ENCODE data around the gene ACAA2. TPM values are rescaled to one million over a fixed set of nuclear protein-coding genes. Genes with fewer than 3 reads are reported as not detected.

The ACAA2 gene
- total RNA-seq, 2 donors from 2014 or later: 42.8 to 44.8 TPM

DNA sequence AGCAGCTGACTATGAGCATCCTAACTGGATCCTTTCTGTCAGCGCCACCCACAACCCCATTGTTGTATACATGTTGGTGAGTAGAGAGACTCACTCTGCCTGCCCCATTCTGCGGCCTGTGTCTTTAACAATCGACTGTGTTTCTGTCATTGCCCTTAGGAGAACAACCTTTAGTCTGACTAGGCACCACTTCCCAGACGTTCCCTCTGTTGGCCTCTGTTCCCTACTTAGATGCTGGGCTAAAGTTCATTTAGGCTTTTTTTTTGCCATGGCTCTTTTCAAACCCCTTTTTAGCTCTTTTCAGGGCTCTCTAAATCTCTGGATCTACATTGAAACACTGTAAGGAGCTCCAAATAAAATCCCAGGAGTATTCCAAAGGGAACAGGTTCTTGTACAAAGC lies 20.5 kb upstream of the ACAA2 start:
- intact Hi-C loops (cut with DNase I): no loop called here
- peaks cover 17% of the 10 kb centered on the region for H3K4me1 ChIP-seq
- H3K36me3 ChIP-seq (replicated peaks in 1 of 2; ENCODE audit: insufficient read depth in 1 of 2, low read depth in 2 of 2): no peaks in the 10 kb centered on the region
- H3K27ac ChIP-seq: no peak overlapping the region
- 89 to 92% methylated on average over 4 of the region's 4 CpGs for WGBS, 2 donors
- no peaks in the 10 kb centered on the region for H3K27me3 ChIP-seq
- H3K9me3 ChIP-seq: no peaks in the 10 kb centered on the region
- H3K4me3 ChIP-seq: no peak overlapping the region
- TF ChIP-seq, protein P1, sequence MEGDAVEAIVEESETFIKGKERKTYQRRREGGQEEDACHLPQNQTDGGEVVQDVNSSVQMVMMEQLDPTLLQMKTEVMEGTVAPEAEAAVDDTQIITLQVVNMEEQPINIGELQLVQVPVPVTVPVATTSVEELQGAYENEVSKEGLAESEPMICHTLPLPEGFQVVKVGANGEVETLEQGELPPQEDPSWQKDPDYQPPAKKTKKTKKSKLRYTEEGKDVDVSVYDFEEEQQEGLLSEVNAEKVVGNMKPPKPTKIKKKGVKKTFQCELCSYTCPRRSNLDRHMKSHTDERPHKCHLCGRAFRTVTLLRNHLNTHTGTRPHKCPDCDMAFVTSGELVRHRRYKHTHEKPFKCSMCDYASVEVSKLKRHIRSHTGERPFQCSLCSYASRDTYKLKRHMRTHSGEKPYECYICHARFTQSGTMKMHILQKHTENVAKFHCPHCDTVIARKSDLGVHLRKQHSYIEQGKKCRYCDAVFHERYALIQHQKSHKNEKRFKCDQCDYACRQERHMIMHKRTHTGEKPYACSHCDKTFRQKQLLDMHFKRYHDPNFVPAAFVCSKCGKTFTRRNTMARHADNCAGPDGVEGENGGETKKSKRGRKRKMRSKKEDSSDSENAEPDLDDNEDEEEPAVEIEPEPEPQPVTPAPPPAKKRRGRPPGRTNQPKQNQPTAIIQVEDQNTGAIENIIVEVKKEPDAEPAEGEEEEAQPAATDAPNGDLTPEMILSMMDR (IDR thresholded peaks at IDR 0.05): no peak
- TF ChIP-seq POLR2A (IDR thresholded peaks at IDR 0.05): no peak
- no peak for DNase-seq
- ATAC-seq: no peak

- no peak overlapping the region for H3K4me3 ChIP-seq
- DNase-seq (no peak), ATAC-seq (no peak)
- intact Hi-C loops (cut with DNase I): no loop called here
- no peaks in the 10 kb centered on the region for H3K9me3 ChIP-seq
- no peak overlapping the region for H3K27ac ChIP-seq
- H3K4me1 ChIP-seq: peaks cover 17% of the 10 kb centered on the region
- no peak for TF ChIP-seq POLR2A (IDR thresholded peaks at IDR 0.05)
- TF ChIP-seq, protein P1 (IDR thresholded peaks at IDR 0.05): no peak
- H3K36me3 ChIP-seq (replicated peaks in 1 of 2; ENCODE audit: insufficient read depth in 1 of 2, low read depth in 2 of 2): no peaks in the 10 kb centered on the region
- WGBS, 2 donors: 19 to 32% methylated on average over 2 of the region's 2 CpGs
- H3K27me3 ChIP-seq: no peaks in the 10 kb centered on the region
Observed at GRCh38 chr18:49832221-49832647, 18.9 kb upstream of the ACAA2 start.

GRCh38 chr18:49827996-49828395 lies 14.7 kb upstream of the ACAA2 start:
- H3K36me3 ChIP-seq (replicated peaks in 1 of 2; ENCODE audit: insufficient read depth in 1 of 2, low read depth in 2 of 2): no peaks in the 10 kb centered on the region
- WGBS, 2 donors: 93 to 100% methylated on average over 1 of the region's 1 CpG
- H3K4me1 ChIP-seq: no peaks in the 10 kb centered on the region
- intact Hi-C loops (cut with DNase I): no loop called here
- ATAC-seq (no peak), DNase-seq (no peak)
- H3K9me3 ChIP-seq: no peaks in the 10 kb centered on the region
- H3K27me3 ChIP-seq: no peaks in the 10 kb centered on the region
- TF ChIP-seq, protein P1 (IDR thresholded peaks at IDR 0.05): no peak
- no peak overlapping the region for H3K4me3 ChIP-seq
- no peak overlapping the region for H3K27ac ChIP-seq

- peak in 1 of 4 donors; percentile 9 for DNase-seq
- TF ChIP-seq, protein P1 (IDR thresholded peaks at IDR 0.05): no peak
- intact Hi-C loops (cut with DNase I): no loop called here
- no peaks in the 10 kb centered on the region for H3K27me3 ChIP-seq
- H3K4me1 ChIP-seq: peaks cover 2% of the 10 kb centered on the region
- H3K4me3 ChIP-seq: no peak overlapping the region
- no peak overlapping the region for H3K27ac ChIP-seq
- ATAC-seq: no peak
- no peaks in the 10 kb centered on the region for H3K36me3 ChIP-seq (replicated peaks in 1 of 2; ENCODE audit: insufficient read depth in 1 of 2, low read depth in 2 of 2)
- H3K9me3 ChIP-seq: no peaks in the 10 kb centered on the region
- WGBS, 2 donors: 74 to 86% methylated on average over 5 of the region's 5 CpGs
Observed at GRCh38 chr18:49819823-49820671, 6.7 kb upstream of the ACAA2 start.
